CD4-positive, alpha-beta T cell treated with Interleukin-2 at 100 ng/mL for 4 hours (primary cell): Measurements from ENCODE around the gene MICAL3.

ENCODE experiments used
- DNase-seq: peaks from one replicate; pipeline ENCODE4 v3.0.0-alpha.2; 2020; ENCODE audit warnings: low spot score

The MICAL3 gene

GRCh38 chr22:17973217-17973616 is 51.1 kb downstream of the MICAL3 start:
- DNase-seq = no peak

GRCh38 chr22:17972385-17973191 is 51.8 kb downstream of the MICAL3 start:
- no peak for DNase-seq

- DNase-seq = no peak
Observed at GRCh38 chr22:17971711-17972110, 52.6 kb downstream of the MICAL3 start.

GRCh38 chr22:17970201-17970708 is 54.1 kb downstream of the MICAL3 start:
- DNase-seq = no peak

- DNase-seq = no peak
Observed at GRCh38 chr22:17969701-17970113, 54.7 kb downstream of the MICAL3 start.

GRCh38 chr22:17968126-17968525 is 56.2 kb downstream of the MICAL3 start:
- no peak for DNase-seq

GRCh38 chr22:17966403-17966717 is 58.0 kb downstream of the MICAL3 start:
- DNase-seq = no peak

- no peak for DNase-seq
Observed at GRCh38 chr22:17965538-17966402, 58.6 kb downstream of the MICAL3 start.

- no peak for DNase-seq
Observed at GRCh38 chr22:17964643-17965042, 59.7 kb downstream of the MICAL3 start.

- DNase-seq = no peak
Observed at GRCh38 chr22:17964156-17964555, 60.2 kb downstream of the MICAL3 start.

- DNase-seq = no peak
Observed at GRCh38 chr22:17963015-17963414, 61.3 kb downstream of the MICAL3 start.

- DNase-seq = no peak
Observed at GRCh38 chr22:17962168-17962567, 62.2 kb downstream of the MICAL3 start.

GRCh38 chr22:17961446-17961729 is 63.0 kb downstream of the MICAL3 start:
- DNase-seq = no peak

- no peak for DNase-seq
Observed at GRCh38 chr22:17960695-17961445, 63.5 kb downstream of the MICAL3 start.

GRCh38 chr22:17960011-17960410 is 64.3 kb downstream of the MICAL3 start:
- no peak for DNase-seq

- no peak for DNase-seq
Observed at GRCh38 chr22:17958166-17958565, 66.2 kb downstream of the MICAL3 start.

GRCh38 chr22:17957693-17958092 is 66.7 kb downstream of the MICAL3 start:
- no peak for DNase-seq

GRCh38 chr22:17957204-17957603 is 67.2 kb downstream of the MICAL3 start:
- no peak for DNase-seq

- DNase-seq = no peak
Observed at GRCh38 chr22:17956630-17957029, 67.7 kb downstream of the MICAL3 start.

- DNase-seq = no peak
Observed at GRCh38 chr22:17955590-17956379, 68.6 kb downstream of the MICAL3 start.

- no peak for DNase-seq
Observed at GRCh38 chr22:17954860-17955587, 69.3 kb downstream of the MICAL3 start.
